DOHH2 (cell line): Measurements from ENCODE around the gene GPX6.

Experiments used
- CTCF ChIP-seq: fragments of 200-600 bp; sonication (generic); IDR thresholded peaks from one replicate; pipeline ENCODE4 v1.5.1; 2014; ENCODE audit warnings: antibody characterized with exemption, mild to moderate bottlenecking, low read depth, low read length; ENCODE audit not compliant: poor library complexity, severe bottlenecking
- EZH2phosphoT487 ChIP-seq: fragments of 200-600 bp; sonication (generic); IDR thresholded peaks from 2 replicates; pipeline ENCODE4 v1.6.1; 2017; ENCODE audit warnings: borderline replicate concordance, mild to moderate bottlenecking, antibody characterized with exemption, low read length, moderate library complexity, mixed read lengths

GRCh38 chr6:28530777-28531176 lies 15.2 kb upstream of the GPX6 start:
- TF ChIP-seq CTCF = no peak
- TF ChIP-seq EZH2phosphoT487 = no peak
